A549 (cell line): Measurements from ENCODE around the gene TMEM164.

Experiments used
- CHD2 ChIP-seq: fragments of 150-350 bp; IDR thresholded peaks from 2 replicates; pipeline ENCODE4 v1.6.1; 2014; ENCODE audit warnings: low read length; ENCODE audit not compliant: partially characterized antibody
- EHMT2 ChIP-seq: fragments of 200-600 bp; sonication (generic); IDR thresholded peaks from 2 replicates; pipeline ENCODE4 v1.6.1; 2016; ENCODE audit warnings: antibody characterized with exemption, low read depth, mild to moderate bottlenecking, moderate library complexity
- HOXA7 ChIP-seq: fragments of 250-450 bp; sonication (Bioruptor Pico); IDR thresholded peaks from 2 replicates; pipeline ENCODE4 v1.5.0; 2020; ENCODE audit warnings: mild to moderate bottlenecking, moderate library complexity
- NR3C1 ChIP-seq: fragments of >200 bp; sonication (Bioruptor Twin); formaldehyde crosslinking; IDR thresholded peaks from 3 replicates; pipeline ENCODE4 v1.6.1; 2017
- POLR2A ChIP-seq: IDR thresholded peaks from 2 replicates; pipeline ENCODE4 v1.6.1; 2012; ENCODE audit warnings: mild to moderate bottlenecking, low read length
- POLR2AphosphoS2 ChIP-seq: conservative IDR thresholded peaks from 2 replicates; pipeline ENCODE4 v1.6.1; 2012; ENCODE audit warnings: low read length, improper control_type of control experiment, inconsistent platforms
- RAD21 ChIP-seq, 2 experiments: fragments of >200 bp in 1 of 2; sonication (Bioruptor Twin) in 1 of 2; formaldehyde crosslinking in 1 of 2; IDR thresholded peaks in 1 of 2; conservative IDR thresholded peaks in 1 of 2; 2 replicates in 1 of 2; 3 replicates in 1 of 2; pipeline ENCODE4 v1.6.1; 2012 to 2018; ENCODE audit warnings: inconsistent platforms in 1 of 2
- ZFP36 ChIP-seq: fragments of 450-650 bp; IDR thresholded peaks from 2 replicates; pipeline ENCODE4 v1.6.1; 2014; ENCODE audit warnings: borderline replicate concordance; ENCODE audit not compliant: partially characterized antibody
- TF ChIP-seq, protein P1 (sequence below): IDR thresholded peaks from 2 replicates; pipeline ENCODE4 v1.6.1; 2012
- TF ChIP-seq, protein P2 (sequence below): fragments of >200 bp; sonication (Bioruptor Twin); formaldehyde crosslinking; IDR thresholded peaks from 3 replicates; pipeline ENCODE4 v1.5.1; 2016

DNA sequence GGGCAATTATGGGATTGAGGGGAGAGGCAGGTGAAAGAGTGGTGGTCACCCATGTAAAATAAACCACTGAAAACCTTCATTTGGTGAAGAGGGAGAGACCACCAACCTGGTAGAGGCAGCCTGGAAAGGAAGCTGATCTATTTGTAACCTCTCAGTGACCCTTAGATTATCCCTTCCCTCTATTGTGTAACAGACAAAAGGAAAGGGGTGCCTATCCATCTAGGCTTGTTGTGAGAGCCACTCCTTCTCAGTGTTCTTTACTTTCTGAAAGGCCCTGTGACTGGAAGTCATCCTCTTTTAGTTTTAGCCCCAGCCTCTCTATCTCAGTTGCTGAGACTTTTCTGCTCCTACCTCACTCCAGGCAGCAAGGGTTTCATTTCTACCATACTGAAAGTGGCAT is 142.4 kb downstream of the TMEM164 start:
- TF ChIP-seq, protein P1, sequence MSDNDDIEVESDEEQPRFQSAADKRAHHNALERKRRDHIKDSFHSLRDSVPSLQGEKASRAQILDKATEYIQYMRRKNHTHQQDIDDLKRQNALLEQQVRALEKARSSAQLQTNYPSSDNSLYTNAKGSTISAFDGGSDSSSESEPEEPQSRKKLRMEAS, result no peak
- TF ChIP-seq CHD2 (no peak), POLR2AphosphoS2 (no peak), ZFP36 (no peak), NR3C1 (no peak), HOXA7 (CRISPR knock-in tag) (no peak), RAD21 (conservative IDR thresholded peaks at IDR 0.05 in 1 of 2, IDR thresholded peaks at IDR 0.05 in 1 of 2) (no peak), POLR2A (no peak), EHMT2 (no peak)
- TF ChIP-seq, protein P2, sequence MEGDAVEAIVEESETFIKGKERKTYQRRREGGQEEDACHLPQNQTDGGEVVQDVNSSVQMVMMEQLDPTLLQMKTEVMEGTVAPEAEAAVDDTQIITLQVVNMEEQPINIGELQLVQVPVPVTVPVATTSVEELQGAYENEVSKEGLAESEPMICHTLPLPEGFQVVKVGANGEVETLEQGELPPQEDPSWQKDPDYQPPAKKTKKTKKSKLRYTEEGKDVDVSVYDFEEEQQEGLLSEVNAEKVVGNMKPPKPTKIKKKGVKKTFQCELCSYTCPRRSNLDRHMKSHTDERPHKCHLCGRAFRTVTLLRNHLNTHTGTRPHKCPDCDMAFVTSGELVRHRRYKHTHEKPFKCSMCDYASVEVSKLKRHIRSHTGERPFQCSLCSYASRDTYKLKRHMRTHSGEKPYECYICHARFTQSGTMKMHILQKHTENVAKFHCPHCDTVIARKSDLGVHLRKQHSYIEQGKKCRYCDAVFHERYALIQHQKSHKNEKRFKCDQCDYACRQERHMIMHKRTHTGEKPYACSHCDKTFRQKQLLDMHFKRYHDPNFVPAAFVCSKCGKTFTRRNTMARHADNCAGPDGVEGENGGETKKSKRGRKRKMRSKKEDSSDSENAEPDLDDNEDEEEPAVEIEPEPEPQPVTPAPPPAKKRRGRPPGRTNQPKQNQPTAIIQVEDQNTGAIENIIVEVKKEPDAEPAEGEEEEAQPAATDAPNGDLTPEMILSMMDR, result no peak
